HCT116 (cell line): Measurements from ENCODE around the gene NFKB1. TPM values are rescaled to one million over a fixed set of nuclear protein-coding genes. Genes with fewer than 3 reads are reported as not detected.

Experiments
- ATAC-seq: fragments of 200-7000 bp; cut with Tn5 transposase; 2 replicates; pipeline ENCODE4 v1.9.1; 2020; ENCODE audit warnings: mild to moderate bottlenecking, moderate library complexity
- BruUV-seq: library from RNA; stranded (reverse); fragments of 400-500 nt; replicated peaks from 2 replicates; lab custom pipeline; 2021; lab: Mats Ljungman, UMichigan
- CTCF ChIA-PET: fragments of 300-600 bp; sonication (Branson Sonifier 250); formaldehyde crosslinking; loops from one replicate; lab custom pipeline; 2021; ENCODE audit warnings: antibody characterized with exemption; lab: Charles Lee
- POLR2A ChIA-PET: fragments of 300-600, 350-600 bp; sonication (Branson Sonifier 250); formaldehyde crosslinking; loops from one replicate; lab custom pipeline; 2021; ENCODE audit warnings: antibody characterized with exemption; lab: Charles Lee
- RAD21 ChIA-PET, 2 experiments: fragments of 300-600 bp; sonication (Branson Sonifier 250); formaldehyde crosslinking; loops; one replicate each; lab custom pipeline; 2023; ENCODE audit warnings: low total read pairs in 2 of 2; ENCODE audit not compliant: uncharacterized antibody in 2 of 2, unreplicated experiment in 2 of 2, low non-redundant PET in 1 of 2; lab: Charles Lee
- DNase-seq: peaks from one replicate; pipeline ENCODE4 v3.0.0-alpha.2; 2010; ENCODE audit warnings: low read depth, low spot score
- H2AFZ ChIP-seq: fragments of 200-600 bp; shearing (Covaris generic), sonication (generic); 2 replicates; pipeline ENCODE4 v1.6.1; 2017; ENCODE audit warnings: low read depth, mixed run types, mixed read lengths, antibody characterized with exemption, low read length; ENCODE audit not compliant: poor library complexity, severe bottlenecking
- H3K27ac ChIP-seq: 2 replicates; pipeline ENCODE4 v1.5.1; 2012; ENCODE audit warnings: low read depth, low read length
- H3K27me3 ChIP-seq: fragments of 200-600 bp; sonication (generic); 2 replicates; pipeline ENCODE4 v1.6.1; 2016; ENCODE audit warnings: mixed run types, low read length, mixed read lengths; ENCODE audit not compliant: insufficient read depth
- H3K36me3 ChIP-seq, 2 experiments: fragments of 200-500 bp in 1 of 2; fragments of 200-600 bp in 1 of 2; sonication (Bioruptor generic) in 1 of 2; sonication (generic) in 1 of 2; 2 replicates each; pipeline versions ENCODE4 v1.5.1 to v1.6.1; 2014 to 2016; ENCODE audit warnings: low read length in 2 of 2, inconsistent platforms in 1 of 2, mixed read lengths in 1 of 2, mixed run types in 1 of 2; ENCODE audit not compliant: insufficient read depth in 2 of 2, control insufficient read depth in 1 of 2
- H3K4me1 ChIP-seq, 2 experiments: fragments of 200-600 bp in 1 of 2; sonication (generic) in 1 of 2; 2 replicates each; pipeline versions ENCODE4 v1.5.1 to v1.6.1; 2012 to 2017; ENCODE audit warnings: low read length in 2 of 2, inconsistent platforms in 1 of 2, mild to moderate bottlenecking in 1 of 2, mixed read lengths in 1 of 2, mixed run types in 1 of 2, moderate library complexity in 1 of 2; ENCODE audit not compliant: insufficient read depth in 2 of 2, control insufficient read depth in 1 of 2
- H3K4me2 ChIP-seq: fragments of 200-600 bp; sonication (generic); 2 replicates; pipeline ENCODE4 v1.6.1; 2017; ENCODE audit warnings: mixed run types, low read length, mixed read lengths
- H3K4me3 ChIP-seq, 2 experiments: fragments of 200-600 bp in 1 of 2; sonication (generic) in 1 of 2; replicated peaks in 1 of 2; 2 replicates each; pipeline ENCODE4 v1.5.1; 2011 to 2016; ENCODE audit warnings: low read length in 2 of 2, control low read depth in 1 of 2, low read depth in 1 of 2, mild to moderate bottlenecking in 1 of 2, mixed read lengths in 1 of 2, mixed run types in 1 of 2
- H3K79me2 ChIP-seq: fragments of 200-600 bp; sonication (generic); 2 replicates; pipeline ENCODE4 v1.6.1; 2017; ENCODE audit warnings: mild to moderate bottlenecking, mixed run types, low read length, moderate library complexity, mixed read lengths; ENCODE audit not compliant: insufficient read depth
- H3K9ac ChIP-seq: fragments of 200-600 bp; sonication (generic); 2 replicates; pipeline ENCODE4 v1.6.1; 2016; ENCODE audit warnings: low read length, mixed read lengths
- H3K9me2 ChIP-seq: fragments of 200-600 bp; sonication (generic), shearing (Covaris generic); 2 replicates; pipeline ENCODE4 v1.6.1; 2017; ENCODE audit warnings: mixed run types, mild to moderate bottlenecking, moderate library complexity; ENCODE audit not compliant: insufficient read depth
- H3K9me3 ChIP-seq, 2 experiments: fragments of 200-500 bp in 1 of 2; fragments of 200-600 bp in 1 of 2; sonication (Bioruptor generic) in 1 of 2; sonication (generic) in 1 of 2; 2 replicates each; pipeline ENCODE4 v1.6.1; 2014 to 2017; ENCODE audit warnings: low read length in 2 of 2, mixed read lengths in 2 of 2, inconsistent platforms in 1 of 2, low read depth in 1 of 2, mild to moderate bottlenecking in 1 of 2, mixed run types in 1 of 2, moderate library complexity in 1 of 2; ENCODE audit not compliant: control insufficient read depth in 1 of 2, insufficient read depth in 1 of 2
- H4K20me1 ChIP-seq: fragments of 200-600 bp; sonication (generic), shearing (Covaris generic); 2 replicates; pipeline ENCODE4 v1.6.1; 2017; ENCODE audit warnings: mixed run types, mild to moderate bottlenecking, moderate library complexity; ENCODE audit not compliant: insufficient read depth
- CBX3 ChIP-seq: IDR thresholded peaks from 2 replicates; pipeline ENCODE4 v1.6.1; 2012; ENCODE audit warnings: low read depth
- EGR1 ChIP-seq: IDR thresholded peaks from 2 replicates; pipeline ENCODE4 v1.6.1; 2012; ENCODE audit warnings: low read depth
- EZH2 ChIP-seq: fragments of 200-600 bp; sonication (generic); IDR thresholded peaks from 2 replicates; pipeline ENCODE4 v1.6.1; 2017; ENCODE audit warnings: antibody characterized with exemption, mixed run types
- POLR2A ChIP-seq: IDR thresholded peaks from 2 replicates; pipeline ENCODE4 v1.7.0; 2011; ENCODE audit warnings: borderline replicate concordance; ENCODE audit not compliant: insufficient read depth, insufficient read length; ENCODE audit errors: extremely low read depth
- RAD21 ChIP-seq: IDR thresholded peaks from 2 replicates; pipeline ENCODE4 v1.6.1; 2012; ENCODE audit warnings: low read depth, mild to moderate bottlenecking
- ZFX ChIP-seq: fragments of 450-650 bp; IDR thresholded peaks from 2 replicates; pipeline ENCODE4 v1.6.1; 2017
- ZNF274 ChIP-seq: fragments of 200-500 bp; sonication (Bioruptor generic); IDR thresholded peaks from 2 replicates; pipeline ENCODE4 v1.6.1; 2014; ENCODE audit warnings: mild to moderate bottlenecking, low read depth, low read length, inconsistent platforms
- intact Hi-C: fragments of 100-400 bp; cut with micrococcal nuclease; formaldehyde crosslinking; loops from 2 replicates; pipeline ENCODE4 v1.10.0; 2022
- total RNA-seq: library from RNA; stranded (reverse); gene quantifications from one replicate; pipeline ENCODE4 v1.2.1, GENCODE V29; 2021; ENCODE audit not compliant: unreplicated experiment
- TF ChIP-seq, protein P1 (sequence below): IDR thresholded peaks from 2 replicates; pipeline ENCODE4 v1.6.1; 2012; ENCODE audit warnings: low read depth
- TF ChIP-seq, protein P2 (sequence below): IDR thresholded peaks from 2 replicates; pipeline ENCODE4 v1.6.1; 2012

NFKB1 gene
- total RNA-seq, 1 experiment from 2014 or later = 29.4 TPM

DNA sequence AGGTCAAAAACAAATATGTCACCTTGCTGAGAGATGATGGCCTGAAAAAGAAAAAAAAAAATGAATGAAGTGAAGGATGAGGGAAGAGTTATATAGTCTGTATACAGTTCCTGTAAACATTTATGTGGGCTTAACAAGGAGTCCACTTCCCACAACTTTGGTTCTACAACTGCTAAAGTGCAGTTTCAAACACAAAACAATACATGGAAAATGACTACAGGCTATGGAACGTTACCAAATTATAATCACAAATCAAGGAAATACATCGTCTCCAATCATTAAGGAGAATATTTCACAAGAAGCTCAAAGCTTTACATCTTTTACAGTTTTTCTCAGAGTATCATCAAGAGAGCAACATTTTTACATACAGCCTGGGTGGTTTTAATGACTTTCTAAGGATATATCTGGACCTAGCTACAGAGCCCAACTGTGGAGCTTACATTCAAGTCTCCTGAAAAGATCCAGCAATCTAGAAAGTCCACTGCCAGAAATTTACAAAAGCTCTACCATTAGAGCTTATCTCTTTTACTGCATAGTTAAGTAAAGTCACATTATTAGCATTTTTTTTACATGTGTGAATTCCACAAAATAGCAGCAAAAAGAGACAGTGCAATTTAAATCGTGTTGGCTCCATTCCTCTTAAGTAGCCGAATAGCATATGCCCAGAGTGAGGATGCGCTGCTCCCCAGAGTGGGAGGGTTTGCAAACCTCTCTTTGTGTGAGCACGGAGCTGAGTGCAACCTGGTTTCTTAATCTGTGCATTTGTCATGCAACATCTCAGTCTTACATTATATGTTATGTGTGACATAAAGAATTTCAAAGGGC, 131.3 kb downstream of the NFKB1 start:
- ATAC-seq = no peak
- H3K4me1 ChIP-seq = peaks cover 0 to 10% of the 10 kb centered on the region in 2 experiments; a peak in 2 of 4 replicates
- no peak for DNase-seq
- H3K4me2 ChIP-seq = no peak overlapping the region
- no peak overlapping the region for H3K4me3 ChIP-seq
- H3K27ac ChIP-seq = no peak overlapping the region
- TF ChIP-seq CBX3 = no peak
- TF ChIP-seq ZFX = no peak
- TF ChIP-seq EGR1 = no peak
- no peak for TF ChIP-seq RAD21
- no peak for TF ChIP-seq POLR2A
- TF ChIP-seq, protein P1, sequence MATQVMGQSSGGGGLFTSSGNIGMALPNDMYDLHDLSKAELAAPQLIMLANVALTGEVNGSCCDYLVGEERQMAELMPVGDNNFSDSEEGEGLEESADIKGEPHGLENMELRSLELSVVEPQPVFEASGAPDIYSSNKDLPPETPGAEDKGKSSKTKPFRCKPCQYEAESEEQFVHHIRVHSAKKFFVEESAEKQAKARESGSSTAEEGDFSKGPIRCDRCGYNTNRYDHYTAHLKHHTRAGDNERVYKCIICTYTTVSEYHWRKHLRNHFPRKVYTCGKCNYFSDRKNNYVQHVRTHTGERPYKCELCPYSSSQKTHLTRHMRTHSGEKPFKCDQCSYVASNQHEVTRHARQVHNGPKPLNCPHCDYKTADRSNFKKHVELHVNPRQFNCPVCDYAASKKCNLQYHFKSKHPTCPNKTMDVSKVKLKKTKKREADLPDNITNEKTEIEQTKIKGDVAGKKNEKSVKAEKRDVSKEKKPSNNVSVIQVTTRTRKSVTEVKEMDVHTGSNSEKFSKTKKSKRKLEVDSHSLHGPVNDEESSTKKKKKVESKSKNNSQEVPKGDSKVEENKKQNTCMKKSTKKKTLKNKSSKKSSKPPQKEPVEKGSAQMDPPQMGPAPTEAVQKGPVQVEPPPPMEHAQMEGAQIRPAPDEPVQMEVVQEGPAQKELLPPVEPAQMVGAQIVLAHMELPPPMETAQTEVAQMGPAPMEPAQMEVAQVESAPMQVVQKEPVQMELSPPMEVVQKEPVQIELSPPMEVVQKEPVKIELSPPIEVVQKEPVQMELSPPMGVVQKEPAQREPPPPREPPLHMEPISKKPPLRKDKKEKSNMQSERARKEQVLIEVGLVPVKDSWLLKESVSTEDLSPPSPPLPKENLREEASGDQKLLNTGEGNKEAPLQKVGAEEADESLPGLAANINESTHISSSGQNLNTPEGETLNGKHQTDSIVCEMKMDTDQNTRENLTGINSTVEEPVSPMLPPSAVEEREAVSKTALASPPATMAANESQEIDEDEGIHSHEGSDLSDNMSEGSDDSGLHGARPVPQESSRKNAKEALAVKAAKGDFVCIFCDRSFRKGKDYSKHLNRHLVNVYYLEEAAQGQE = no peak
- TF ChIP-seq EZH2 = no peak
- TF ChIP-seq ZNF274 = no peak
- TF ChIP-seq, protein P2, sequence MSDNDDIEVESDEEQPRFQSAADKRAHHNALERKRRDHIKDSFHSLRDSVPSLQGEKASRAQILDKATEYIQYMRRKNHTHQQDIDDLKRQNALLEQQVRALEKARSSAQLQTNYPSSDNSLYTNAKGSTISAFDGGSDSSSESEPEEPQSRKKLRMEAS = no peak
- TF ChIP-seq, all 23 proteins: peak for 0
- CTCF ChIA-PET = interaction anchor here (0.8 kb wide), 1 partner anchor 377 kb away, joined by 3 read pairs; no protein-coding TSS in a partner anchor
- RAD21 ChIA-PET = no interaction called here
- H3K9me2 ChIP-seq = no peaks in the 10 kb centered on the region
- POLR2A ChIA-PET = no interaction called here
- H3K79me2 ChIP-seq = no peaks in the 10 kb centered on the region
- no peak overlapping the region for H2AFZ ChIP-seq
- H3K36me3 ChIP-seq = no peaks in the 10 kb centered on the region
- H3K9ac ChIP-seq = no peak overlapping the region
- no TSS peak for BruUV-seq
- no peaks in the 10 kb centered on the region for H4K20me1 ChIP-seq
- intact Hi-C loops = no loop called here
- H3K27me3 ChIP-seq = no peaks in the 10 kb centered on the region
- no peaks in the 10 kb centered on the region for H3K9me3 ChIP-seq
